ENCODE data around the gene GFPT1.

Gene GFPT1

DNA sequence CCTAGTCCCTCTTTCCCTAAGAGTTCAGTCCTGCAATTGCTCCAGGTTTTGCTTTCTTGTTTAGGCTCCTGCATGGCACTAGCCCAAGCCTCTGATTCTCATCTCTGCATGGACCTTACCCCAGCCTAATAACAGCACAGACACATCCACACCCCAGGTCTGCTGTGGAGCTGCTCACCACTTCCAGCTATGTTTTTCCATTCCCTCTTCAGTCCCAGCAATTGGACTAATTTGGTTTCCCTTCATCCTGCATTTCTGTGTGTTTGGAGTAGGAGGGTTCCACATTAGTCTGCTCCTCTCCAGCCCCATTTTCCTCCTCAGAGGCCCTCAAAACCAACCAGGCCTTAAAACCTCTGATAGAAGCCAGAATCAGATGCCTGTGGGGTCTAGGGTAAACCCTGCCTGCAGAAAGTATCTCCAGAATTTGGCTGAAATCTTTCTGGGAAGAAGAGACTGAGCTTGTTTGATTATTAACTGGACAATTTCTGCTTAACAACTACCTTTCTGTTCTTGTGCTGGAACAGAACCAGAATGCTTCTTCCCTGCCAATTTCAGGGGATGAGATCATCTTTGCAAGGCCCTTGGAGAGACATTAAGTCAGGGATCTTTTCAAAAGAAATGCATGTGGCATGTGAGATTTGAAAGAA lies 95.9 kb downstream of the GFPT1 start:
- DNase-seq (ENCODE audit: low read depth), result no peak

DNA sequence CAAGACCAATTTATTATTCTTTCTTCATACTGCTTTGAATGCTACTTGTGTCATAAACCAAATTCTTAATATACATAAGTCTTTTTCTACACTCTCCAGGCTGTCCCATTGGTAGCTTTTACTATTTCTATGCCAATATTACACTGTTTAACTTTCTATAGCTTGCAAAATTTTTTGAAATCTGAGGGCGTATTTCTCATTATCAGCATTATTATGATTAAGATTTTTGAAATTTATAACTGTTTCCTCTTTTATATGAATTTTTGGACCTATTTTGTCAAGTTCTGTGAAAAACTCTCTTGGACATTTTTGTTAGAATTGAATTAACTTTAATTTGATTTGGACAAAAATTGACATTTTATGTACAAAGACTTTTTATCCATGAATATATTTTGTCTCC lies 98.6 kb downstream of the GFPT1 start:
- DNase-seq (ENCODE audit: low read depth), result no peak

DNA sequence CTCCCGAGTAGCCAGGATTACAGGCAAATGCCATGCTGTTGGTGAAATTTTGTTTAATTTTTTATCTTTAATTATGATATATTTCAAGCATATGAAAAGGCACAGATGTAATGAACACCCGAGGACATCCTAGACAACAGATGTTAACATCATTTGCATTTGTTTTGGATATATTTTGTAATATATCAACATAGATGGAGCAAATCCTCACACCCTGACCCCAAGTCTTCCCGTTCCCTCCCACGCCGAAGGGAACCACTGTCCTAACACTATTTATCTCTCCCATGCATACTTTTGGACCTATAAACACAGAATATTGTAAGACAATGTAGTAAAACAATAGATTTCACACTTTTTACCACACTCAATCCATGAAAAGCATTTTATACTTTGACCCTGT lies 99.5 kb downstream of the GFPT1 start:
- no peak for DNase-seq (ENCODE audit: low read depth)

DNA sequence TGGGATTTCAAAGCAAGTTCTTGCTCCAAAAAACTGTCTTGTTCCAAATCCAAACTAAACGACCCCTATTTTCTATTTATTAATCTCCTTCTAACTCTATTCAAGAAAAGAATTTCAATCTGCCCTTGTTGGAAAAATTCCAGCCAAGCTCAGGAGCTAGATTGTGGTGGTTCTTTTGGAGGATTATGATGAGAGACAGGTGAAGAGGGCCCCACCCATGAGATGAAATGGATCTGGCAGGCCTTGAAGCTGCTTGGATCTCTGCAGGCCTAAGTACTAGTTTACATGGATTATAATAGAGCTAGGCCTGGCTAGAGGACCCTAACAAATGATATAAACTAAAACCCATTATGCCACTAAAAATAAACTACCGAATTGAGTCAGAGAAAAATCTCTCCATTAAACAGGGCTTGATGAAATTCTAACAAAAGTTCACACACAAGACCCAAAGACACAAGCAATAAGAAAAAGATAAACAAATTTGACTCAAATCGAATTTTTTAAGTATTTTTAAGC lies 101.6 kb downstream of the GFPT1 start:
- no peak for DNase-seq (ENCODE audit: low read depth)

DNA sequence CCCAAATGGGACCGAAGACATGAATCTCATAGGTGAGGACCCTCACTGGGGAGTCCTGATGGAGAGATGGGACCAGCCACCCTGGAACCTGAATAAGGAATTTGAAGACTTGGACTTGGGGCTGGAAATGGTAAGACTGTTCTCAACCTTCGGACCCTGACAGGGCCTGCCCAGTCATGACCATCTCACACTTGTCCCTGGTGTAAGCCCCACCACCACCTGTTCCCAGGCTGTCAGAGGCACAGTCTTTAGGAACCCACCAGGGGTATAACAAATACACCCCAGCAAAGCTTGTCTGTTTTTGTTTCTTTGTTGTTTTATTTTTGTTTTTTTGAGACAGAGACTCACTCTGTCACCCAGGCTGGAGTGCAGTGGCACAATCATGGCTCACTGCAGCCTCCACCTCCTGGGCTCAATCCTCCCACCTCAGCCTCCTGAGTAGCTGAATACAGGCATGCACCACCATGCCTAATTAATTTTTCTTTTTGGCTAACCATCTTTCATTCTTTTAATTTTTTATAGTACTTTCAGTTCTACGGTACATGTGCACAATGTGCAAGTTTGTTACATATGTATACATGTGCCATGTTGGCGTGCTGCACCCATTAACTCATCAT lies 106.1 kb downstream of the GFPT1 start:
- no peak for DNase-seq (ENCODE audit: low read depth)

DNA sequence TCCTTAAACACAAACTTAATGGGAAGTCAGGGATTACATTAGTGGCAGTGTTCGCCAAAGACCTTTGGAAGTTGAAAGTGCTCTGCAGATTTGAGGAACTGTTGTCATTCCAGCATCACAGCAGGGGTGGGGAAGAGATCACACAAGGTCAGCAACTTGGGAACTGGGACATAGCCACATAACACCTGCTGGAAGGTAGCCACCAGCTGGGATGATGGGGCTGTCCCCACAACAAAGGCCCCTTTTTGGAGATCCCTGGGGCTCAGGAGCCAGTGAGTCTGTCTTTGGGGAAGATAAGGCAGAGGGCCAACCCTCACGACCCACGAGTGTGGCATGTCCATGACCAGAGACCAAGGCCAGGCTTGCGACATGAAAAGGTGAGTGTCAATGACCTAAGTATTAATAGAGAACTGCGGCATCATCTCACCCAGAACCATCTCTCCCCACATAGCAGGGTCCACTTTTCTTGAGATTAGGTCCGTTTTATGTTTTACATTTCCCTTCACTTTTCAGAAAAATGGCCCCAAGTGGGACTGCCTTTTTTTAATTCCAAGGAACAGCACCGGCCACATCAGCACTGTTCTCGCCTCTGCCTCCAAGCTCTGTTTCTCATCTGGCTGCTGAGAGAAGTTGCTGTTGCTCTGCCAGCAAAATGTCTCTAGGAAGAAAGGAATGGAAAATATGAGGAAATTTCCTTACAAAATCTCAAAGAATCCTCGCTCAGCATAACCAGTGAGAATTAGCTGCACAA lies 106.9 kb downstream of the GFPT1 start:
- DNase-seq (ENCODE audit: low read depth), result no peak

DNA sequence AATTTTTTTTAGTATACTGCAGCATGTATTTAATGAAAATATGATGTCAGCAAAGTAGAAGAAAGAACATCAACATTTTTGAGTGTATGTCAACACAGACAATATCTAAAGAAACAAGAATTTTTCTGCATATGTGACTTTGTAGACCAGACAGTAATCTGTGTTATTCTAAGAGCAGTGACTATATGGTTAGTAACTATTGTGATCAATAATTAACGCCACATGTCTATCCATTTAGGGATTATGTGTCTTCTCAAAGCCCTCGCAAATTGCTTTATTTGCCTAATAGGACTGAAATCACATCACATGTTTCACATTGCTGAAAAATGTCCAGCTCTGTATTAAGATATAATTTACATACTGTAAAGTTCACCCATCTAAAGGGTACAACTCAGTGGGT lies 107.8 kb downstream of the GFPT1 start:
- DNase-seq (ENCODE audit: low read depth), result no peak

DNA sequence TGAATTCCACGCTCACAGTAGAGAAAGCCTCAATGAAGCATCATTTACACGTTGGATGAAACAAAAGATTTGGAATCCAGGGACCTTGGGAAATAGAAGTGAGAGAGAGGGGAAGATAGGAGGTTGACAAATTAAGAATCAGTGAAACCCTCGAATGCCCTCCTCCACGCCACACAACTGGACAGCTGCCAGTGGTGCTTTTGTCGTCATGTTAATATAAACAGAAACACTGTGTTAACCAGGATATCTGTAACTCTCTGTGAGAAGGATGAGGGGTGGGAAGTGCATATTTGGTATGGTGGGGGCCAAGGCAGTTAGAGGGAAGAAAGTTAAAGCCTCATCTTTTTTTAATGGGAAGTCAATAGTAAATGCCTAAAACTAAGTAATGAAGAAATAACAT lies 108.7 kb downstream of the GFPT1 start:
- DNase-seq (ENCODE audit: low read depth), result no peak

DNA sequence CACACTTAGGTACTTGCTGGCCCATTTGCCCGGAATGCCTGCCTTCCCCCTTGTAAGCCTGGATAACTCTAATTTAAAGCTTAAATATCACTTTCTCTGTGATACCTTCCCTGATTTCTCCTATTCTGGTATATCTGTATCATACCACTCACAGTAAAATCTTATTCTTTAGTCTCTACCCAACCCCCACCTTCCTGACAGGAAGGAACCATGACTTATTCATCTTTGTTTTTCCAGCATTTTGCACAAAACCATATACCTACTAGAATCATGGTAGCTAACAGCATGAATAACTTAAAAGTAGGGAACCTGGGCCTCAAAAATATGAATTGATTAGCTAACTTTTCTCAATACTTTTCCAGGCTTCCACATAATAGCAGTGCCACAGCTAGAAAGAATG lies 111.5 kb downstream of the GFPT1 start:
- DNase-seq (ENCODE audit: low read depth), result no peak

DNA sequence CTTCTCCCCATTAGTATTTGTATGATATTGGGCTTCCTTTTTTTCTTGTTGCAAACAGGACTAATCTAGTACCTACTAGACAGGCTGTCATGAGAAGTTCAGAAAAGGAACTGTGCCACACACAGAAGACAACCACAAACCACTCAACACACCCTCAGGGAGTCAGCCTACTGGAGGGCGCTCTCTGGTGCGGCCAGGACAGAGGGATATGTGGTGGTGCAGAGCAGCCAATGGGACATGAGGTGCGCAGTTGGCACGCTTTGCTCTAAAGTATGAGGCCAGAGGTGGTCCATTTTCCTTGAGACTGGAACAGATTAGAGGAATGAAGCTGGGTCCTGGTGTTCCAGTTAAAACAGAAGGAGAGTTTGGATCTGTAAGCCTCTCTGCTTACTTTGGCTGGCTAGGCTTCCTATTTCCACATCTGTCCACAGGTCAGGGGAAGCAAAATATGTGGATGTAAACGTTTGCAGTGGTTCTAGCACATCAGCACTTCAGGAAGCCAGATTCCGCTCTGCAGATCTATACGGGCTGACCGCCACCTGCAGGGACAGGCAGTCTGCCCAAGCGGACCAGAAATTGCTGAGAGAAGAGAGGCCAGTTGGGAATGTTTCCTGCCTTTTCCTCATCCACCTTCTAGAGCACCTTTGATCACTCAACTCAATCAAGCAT lies 114.1 kb downstream of the GFPT1 start:
- DNase-seq (ENCODE audit: low read depth), result no peak

DNA sequence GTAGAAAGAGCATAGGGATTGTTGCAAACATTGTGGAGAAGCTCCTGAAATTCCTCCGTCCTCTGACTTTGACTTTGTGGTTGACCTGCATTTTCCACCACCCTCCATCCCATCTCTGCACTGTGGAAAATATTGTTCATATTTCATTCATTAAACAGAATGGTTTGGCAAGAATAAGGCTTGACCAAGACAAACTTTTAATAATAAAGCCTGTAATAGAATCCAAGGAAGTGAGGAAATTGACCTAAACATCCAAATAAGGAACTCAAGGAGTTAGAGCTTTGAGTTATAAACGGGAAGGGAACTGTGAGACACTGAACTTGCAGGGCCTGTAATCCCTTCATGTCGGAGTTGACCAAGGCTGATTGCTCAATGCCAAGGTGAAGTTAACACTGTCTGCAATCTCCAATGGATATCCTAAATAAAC lies 115.2 kb downstream of the GFPT1 start:
- DNase-seq (ENCODE audit: low read depth), result no peak
